Endothelial cell (in vitro differentiated cells): ENCODE data around the gene PDE4B. TPM values are rescaled to one million over a fixed set of nuclear protein-coding genes. Genes with fewer than 3 reads are reported as not detected.

ENCODE experiments used
- DNase-seq: peaks from one replicate; pipeline ENCODE4 v3.0.0; 2021; ENCODE audit warnings: low spot score
- H3K27ac Mint-ChIP-seq: one replicate; pipeline ENCODE4 v1.8.0; 2021; ENCODE audit warnings: mixed read lengths, inconsistent platforms; ENCODE audit not compliant: unreplicated experiment
- H3K27me3 Mint-ChIP-seq: one replicate; pipeline ENCODE4 v1.8.0; 2021; ENCODE audit warnings: mild to moderate bottlenecking, moderate library complexity, mixed read lengths, inconsistent platforms; ENCODE audit not compliant: unreplicated experiment
- H3K36me3 Mint-ChIP-seq: one replicate; pipeline ENCODE4 v1.8.0; 2021; ENCODE audit warnings: mild to moderate bottlenecking, low read depth, mixed read lengths, inconsistent platforms; ENCODE audit not compliant: unreplicated experiment
- H3K4me1 Mint-ChIP-seq: one replicate; pipeline ENCODE4 v1.8.0; 2021; ENCODE audit warnings: mild to moderate bottlenecking, mixed read lengths, inconsistent platforms; ENCODE audit not compliant: unreplicated experiment
- H3K4me3 Mint-ChIP-seq: one replicate; pipeline ENCODE4 v1.8.0; 2021; ENCODE audit warnings: mild to moderate bottlenecking, mixed read lengths, inconsistent platforms; ENCODE audit not compliant: unreplicated experiment
- H3K9me3 Mint-ChIP-seq: one replicate; pipeline ENCODE4 v1.8.0; 2021; ENCODE audit warnings: mixed read lengths, inconsistent platforms; ENCODE audit not compliant: unreplicated experiment
- total RNA-seq: library from RNA; stranded (reverse); fragmentation: NEBNext Ultra II Directional; extraction: Animal tissue kit (Norgen Biotek cat#: 25700); gene quantifications from one replicate; pipeline ENCODE4 v1.2.1, GENCODE V29; 2021; ENCODE audit not compliant: unreplicated experiment
- TF ChIP-seq, protein P1 (sequence below): fragments of 200-600 bp; sonication (generic); IDR thresholded peaks from one replicate; pipeline ENCODE4 v1.5.0; 2021; ENCODE audit warnings: antibody characterized with exemption; ENCODE audit not compliant: unreplicated experiment

Gene PDE4B
- total RNA-seq, 1 donor from 2014 or later = 45.6 TPM

DNA sequence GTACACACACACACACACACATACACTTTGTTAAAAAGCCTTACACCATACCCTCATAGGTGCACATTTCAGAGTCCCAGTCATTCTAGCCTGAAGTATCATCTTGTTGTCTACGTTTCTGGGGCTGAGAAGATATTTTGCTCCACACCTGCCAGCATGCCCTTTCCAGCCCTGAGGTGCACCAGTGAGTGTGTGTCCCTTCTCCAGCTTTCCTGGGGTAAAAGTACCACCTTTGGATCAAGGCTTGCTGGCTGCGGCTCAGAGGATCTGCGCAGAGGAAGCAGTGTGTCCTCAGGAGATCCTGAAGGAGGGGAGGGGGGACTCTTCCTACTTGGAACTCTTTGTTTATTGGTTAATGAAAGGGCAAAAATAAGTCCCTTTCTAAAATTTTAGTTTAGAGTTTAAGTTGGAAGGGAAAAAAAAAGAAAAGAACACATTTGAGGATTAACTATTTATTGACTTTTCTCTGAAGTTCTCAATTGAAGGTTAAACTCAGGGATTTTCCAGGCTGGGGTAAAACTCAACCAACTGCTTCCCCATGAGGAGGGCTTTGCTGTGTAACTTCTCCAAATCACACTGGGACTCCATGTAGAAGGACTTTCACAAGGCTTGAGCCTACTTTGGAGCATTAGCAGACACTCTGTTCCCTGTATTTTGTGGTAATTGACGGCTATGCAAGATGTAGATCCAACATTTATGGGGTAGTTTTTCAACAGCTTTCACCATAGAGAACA is 540.9 kb downstream of the PDE4B start:
- H3K27me3 Mint-ChIP-seq = peaks cover 4% of the 10 kb centered on the region
- H3K36me3 Mint-ChIP-seq = peaks cover 14% of the 10 kb centered on the region
- TF ChIP-seq, protein P1, sequence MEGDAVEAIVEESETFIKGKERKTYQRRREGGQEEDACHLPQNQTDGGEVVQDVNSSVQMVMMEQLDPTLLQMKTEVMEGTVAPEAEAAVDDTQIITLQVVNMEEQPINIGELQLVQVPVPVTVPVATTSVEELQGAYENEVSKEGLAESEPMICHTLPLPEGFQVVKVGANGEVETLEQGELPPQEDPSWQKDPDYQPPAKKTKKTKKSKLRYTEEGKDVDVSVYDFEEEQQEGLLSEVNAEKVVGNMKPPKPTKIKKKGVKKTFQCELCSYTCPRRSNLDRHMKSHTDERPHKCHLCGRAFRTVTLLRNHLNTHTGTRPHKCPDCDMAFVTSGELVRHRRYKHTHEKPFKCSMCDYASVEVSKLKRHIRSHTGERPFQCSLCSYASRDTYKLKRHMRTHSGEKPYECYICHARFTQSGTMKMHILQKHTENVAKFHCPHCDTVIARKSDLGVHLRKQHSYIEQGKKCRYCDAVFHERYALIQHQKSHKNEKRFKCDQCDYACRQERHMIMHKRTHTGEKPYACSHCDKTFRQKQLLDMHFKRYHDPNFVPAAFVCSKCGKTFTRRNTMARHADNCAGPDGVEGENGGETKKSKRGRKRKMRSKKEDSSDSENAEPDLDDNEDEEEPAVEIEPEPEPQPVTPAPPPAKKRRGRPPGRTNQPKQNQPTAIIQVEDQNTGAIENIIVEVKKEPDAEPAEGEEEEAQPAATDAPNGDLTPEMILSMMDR = no peak
- H3K4me3 Mint-ChIP-seq = peak overlapping the region; percentile 99
- DNase-seq = no peak
- peaks cover 49% of the 10 kb centered on the region for H3K4me1 Mint-ChIP-seq
- peak overlapping the region; percentile 98 for H3K27ac Mint-ChIP-seq
- no peaks in the 10 kb centered on the region for H3K9me3 Mint-ChIP-seq

DNA sequence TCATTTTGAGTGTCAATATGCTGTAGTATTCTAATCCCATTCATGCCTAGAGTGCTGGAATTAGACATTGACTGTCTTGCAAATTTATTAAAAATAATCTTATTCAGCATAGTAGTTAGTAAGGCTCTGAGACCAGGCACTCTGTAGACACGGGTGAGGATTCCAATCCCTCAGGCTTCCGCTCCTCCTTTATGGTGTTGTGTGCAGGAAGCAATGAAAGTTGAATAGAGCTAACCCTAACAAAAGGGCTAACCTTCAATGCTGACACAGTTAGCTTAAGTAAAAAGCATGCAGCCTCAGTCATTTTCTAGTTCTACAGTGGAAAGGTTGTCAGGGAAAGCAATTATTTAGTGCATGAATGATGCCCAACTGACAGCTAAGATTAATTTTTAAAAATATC is 541.6 kb downstream of the PDE4B start:
- peak overlapping the region; percentile 98 for H3K27ac Mint-ChIP-seq
- H3K4me1 Mint-ChIP-seq = peaks cover 51% of the 10 kb centered on the region
- peak overlapping the region; percentile 99 for H3K4me3 Mint-ChIP-seq
- H3K27me3 Mint-ChIP-seq = peaks cover 4% of the 10 kb centered on the region
- no peak for DNase-seq
- peaks cover 14% of the 10 kb centered on the region for H3K36me3 Mint-ChIP-seq
- H3K9me3 Mint-ChIP-seq = no peaks in the 10 kb centered on the region
- TF ChIP-seq, protein P1 = no peak

DNA sequence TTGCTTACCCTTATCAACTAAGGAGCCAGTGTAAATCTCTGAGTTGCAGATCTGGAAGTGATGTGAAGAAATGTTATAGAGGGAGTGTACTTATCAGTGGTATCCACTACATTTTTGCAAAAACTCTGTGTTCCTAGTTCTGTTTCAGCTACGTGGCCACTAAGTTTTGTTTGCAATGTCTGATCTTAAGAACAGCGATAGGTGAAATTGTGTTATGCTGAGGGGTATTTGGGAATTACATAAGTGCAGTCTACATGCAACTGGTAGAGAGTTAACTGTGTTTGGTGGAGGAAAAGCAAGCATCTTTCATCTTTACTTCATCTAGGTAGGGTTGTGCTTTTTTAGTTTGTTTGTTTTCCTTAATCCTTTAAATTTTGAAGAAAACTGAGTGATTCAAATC is 542.4 kb downstream of the PDE4B start:
- no peaks in the 10 kb centered on the region for H3K9me3 Mint-ChIP-seq
- DNase-seq = no peak
- H3K4me1 Mint-ChIP-seq = peaks cover 58% of the 10 kb centered on the region
- peak overlapping the region; percentile 99 for H3K27ac Mint-ChIP-seq
- peaks cover 14% of the 10 kb centered on the region for H3K36me3 Mint-ChIP-seq
- TF ChIP-seq, protein P1 = no peak
- peaks cover 4% of the 10 kb centered on the region for H3K27me3 Mint-ChIP-seq
- peak overlapping the region; percentile 99 for H3K4me3 Mint-ChIP-seq

DNA sequence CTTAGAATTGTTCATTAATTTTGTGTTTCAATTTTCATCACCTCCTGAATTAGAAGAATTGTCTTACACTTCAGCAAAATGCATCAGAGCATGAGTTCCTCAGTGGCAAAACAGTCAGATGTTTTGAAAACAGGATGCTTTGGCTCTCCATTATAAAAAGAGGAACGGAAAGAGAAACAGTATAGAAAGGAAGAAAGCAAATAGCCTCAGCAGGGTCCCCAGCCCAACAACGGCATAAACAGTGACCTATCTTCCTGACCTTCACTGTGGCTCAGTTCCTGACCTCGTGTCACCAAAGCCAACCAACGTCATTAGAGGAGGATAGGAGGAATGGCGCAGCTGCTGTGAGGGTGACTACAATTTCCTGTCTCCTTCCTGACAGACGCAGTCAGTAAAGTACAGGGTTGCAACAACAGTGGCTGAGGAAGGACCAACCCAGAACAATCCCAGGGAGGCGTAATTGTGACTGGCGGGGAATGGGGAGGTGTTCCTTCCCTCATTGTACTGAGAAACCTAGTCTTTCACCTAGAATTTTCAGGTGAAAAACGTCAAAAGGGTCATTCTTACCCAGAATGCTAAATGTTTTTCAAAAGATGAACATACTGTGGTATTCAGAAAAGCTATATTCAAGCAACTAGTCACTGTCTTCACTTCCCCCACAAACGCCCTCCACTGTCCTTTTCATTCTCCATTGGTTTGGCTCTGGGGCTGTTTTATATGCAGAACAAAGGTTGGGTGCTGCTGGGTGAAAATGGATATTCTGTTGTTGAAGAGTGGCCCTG is 543.4 kb downstream of the PDE4B start:
- no peaks in the 10 kb centered on the region for H3K9me3 Mint-ChIP-seq
- DNase-seq = peak; percentile 57
- peak overlapping the region; percentile 99 for H3K4me3 Mint-ChIP-seq
- H3K4me1 Mint-ChIP-seq = peaks cover 52% of the 10 kb centered on the region
- H3K27ac Mint-ChIP-seq = peak overlapping the region; percentile 99
- peaks cover 14% of the 10 kb centered on the region for H3K36me3 Mint-ChIP-seq
- TF ChIP-seq, protein P1 = no peak
- H3K27me3 Mint-ChIP-seq = peaks cover 4% of the 10 kb centered on the region

DNA sequence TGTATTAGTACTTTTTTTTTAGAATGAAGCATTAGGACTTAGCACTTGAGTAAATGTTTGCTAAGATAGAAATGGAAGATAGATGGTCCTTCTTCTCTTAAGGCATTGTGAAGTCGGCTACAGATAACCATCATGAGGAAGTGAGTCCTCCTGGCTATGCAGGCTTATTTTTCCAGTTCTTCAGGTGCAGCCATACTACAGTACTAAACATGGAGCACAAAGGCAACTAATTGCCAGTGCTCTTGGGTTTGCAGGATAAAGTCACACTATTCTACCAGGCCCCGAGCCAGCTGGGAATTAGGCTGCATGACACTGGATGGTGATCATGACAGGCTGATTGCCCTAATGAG is 543.9 kb downstream of the PDE4B start:
- Mint-ChIP-seq H3K27me3 (peaks cover 4% of the 10 kb centered on the region), H3K27ac (peak overlapping the region; percentile 99), H3K9me3 (no peaks in the 10 kb centered on the region), H3K4me3 (peak overlapping the region; percentile 21), H3K4me1 (peaks cover 58% of the 10 kb centered on the region), H3K36me3 (peaks cover 14% of the 10 kb centered on the region)
- no peak for DNase-seq
- TF ChIP-seq, protein P1 = no peak
